HG02885 (cell line): ENCODE data around the gene ATP6V0A4.
"Not testable (repeated sequence)": the region's sequence is repeated elsewhere in the genome, so short reads cannot be mapped to it uniquely, and the experiment has no call there.

Source experiments
- ATAC-seq: cut with Tn5 transposase; IDR thresholded peaks from one replicate; pipeline ENCODE4 v1.9.1; 2021; ENCODE audit warnings: mild to moderate bottlenecking; ENCODE audit not compliant: unreplicated experiment, poor library complexity

The ATP6V0A4 gene

GRCh38 chr7:138809346-138809745, 11.3 kb upstream of the ATP6V0A4 start:
- ATAC-seq, result no peak

- ATAC-seq, result no peak
Measured at GRCh38 chr7:138804618-138805017, 6.6 kb upstream of the ATP6V0A4 start.

- ATAC-seq, result no peak
Measured at GRCh38 chr7:138802706-138803105, 4.7 kb upstream of the ATP6V0A4 start.

- ATAC-seq, result no peak
Measured at GRCh38 chr7:138801256-138801655, 3.3 kb upstream of the ATP6V0A4 start.

- ATAC-seq, result no peak
Measured at GRCh38 chr7:138799336-138800000, 1.5 kb upstream of the ATP6V0A4 start.

- no peak for ATAC-seq
Measured at GRCh38 chr7:138798836-138799235, 840 bp upstream of the ATP6V0A4 start.

- not testable (repeated sequence) for ATAC-seq
Measured at GRCh38 chr7:138797046-138797445, 950 bp downstream of the ATP6V0A4 start.

GRCh38 chr7:138796038-138796615, 1.9 kb downstream of the ATP6V0A4 start:
- ATAC-seq, result no peak

GRCh38 chr7:138785587-138786437, 12.2 kb downstream of the ATP6V0A4 start:
- ATAC-seq, result no peak

GRCh38 chr7:138784692-138785091, 13.3 kb downstream of the ATP6V0A4 start:
- ATAC-seq, result no peak

- ATAC-seq, result no peak
Measured at GRCh38 chr7:138781004-138781403, 17.0 kb downstream of the ATP6V0A4 start.

- ATAC-seq, result no peak
Measured at GRCh38 chr7:138776166-138776833, 21.7 kb downstream of the ATP6V0A4 start.

- no peak for ATAC-seq
Measured at GRCh38 chr7:138773817-138774216, 24.2 kb downstream of the ATP6V0A4 start.

- ATAC-seq, result no peak
Measured at GRCh38 chr7:138773176-138773575, 24.8 kb downstream of the ATP6V0A4 start.

GRCh38 chr7:138770904-138771303, 27.1 kb downstream of the ATP6V0A4 start:
- no peak for ATAC-seq

GRCh38 chr7:138768241-138768640, 29.8 kb downstream of the ATP6V0A4 start:
- ATAC-seq, result no peak

GRCh38 chr7:138756591-138757242, 41.3 kb downstream of the ATP6V0A4 start:
- no peak for ATAC-seq

- ATAC-seq, result no peak
Measured at GRCh38 chr7:138755842-138756590, 42.0 kb downstream of the ATP6V0A4 start.

- no peak for ATAC-seq
Measured at GRCh38 chr7:138755331-138755747, 42.7 kb downstream of the ATP6V0A4 start.

- ATAC-seq, result no peak
Measured at GRCh38 chr7:138753610-138754009, 44.4 kb downstream of the ATP6V0A4 start.
